Measurements from ENCODE around the gene MCRIP1. TPM values are rescaled to one million over a fixed set of nuclear protein-coding genes. Genes with fewer than 3 reads are reported as not detected.

MCRIP1 gene
- total RNA-seq, 8 experiments from 2014 or later: 18.1 to 139 (median 101) TPM

DNA sequence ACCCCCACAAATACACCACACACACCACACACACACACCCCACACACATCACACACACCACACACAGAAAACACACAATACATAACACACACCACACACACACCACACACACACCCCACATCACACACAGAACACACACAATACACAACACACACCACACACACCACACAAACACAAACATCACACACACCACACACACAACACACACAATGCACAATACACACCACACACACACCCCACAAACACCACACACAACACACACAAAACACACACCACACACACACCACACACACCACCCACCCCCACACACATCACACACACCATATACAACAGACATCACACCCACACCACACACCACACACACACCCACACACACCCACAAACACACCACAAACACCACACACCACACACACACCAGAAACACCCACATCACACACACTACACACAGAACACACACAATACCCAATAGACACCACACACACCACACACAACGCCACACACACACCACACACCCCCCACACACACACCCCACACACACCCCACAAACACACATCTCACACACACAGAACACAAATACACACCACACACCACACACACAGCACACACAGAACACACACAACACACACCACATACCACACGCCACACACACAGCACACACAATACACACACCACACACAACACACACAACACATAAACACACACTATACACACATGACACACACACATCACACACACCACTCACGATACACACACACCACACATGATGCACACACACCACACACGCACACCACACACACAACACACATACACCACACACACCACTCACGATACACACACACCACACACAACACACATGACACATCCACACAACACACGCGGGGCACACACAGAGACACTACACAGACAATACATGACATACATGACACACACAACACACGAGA lies 40.1 kb downstream of the MCRIP1 start:
- Histone ChIP-seq H3K4me1 (replicated peaks in 1 of 2) (peaks cover 0 to 6% of the 10 kb centered on the region in 2 donors), H3K27ac (no peak overlapping the region), H3K4me3 (no peak overlapping the region)
- WGBS, 10 experiments: 20 to 100% (median 89%) methylated on average over 1 to 4 of the region's 8 CpGs; no CpG with 5 or more reads in 3 of the 10 experiments
- in situ Hi-C loops (cut with MboI; ENCODE audit: low pct_unique_long_range_greater_than_20kb in 2 of 9, low sequenced_read_pairs in 9 of 9, unreplicated experiment in 9 of 9): no loop called here
- ATAC-seq (replicated peaks in 6 of 8): no peak

Other genes with a start within 250 kb of the MCRIP1 start
- 10 to 100 TPM; 19.3 to 78.3 (median 41.8) TPM for gene NPLOC4, start 196.2 kb downstream of the MCRIP1 start, total RNA-seq
- 1 to 10 TPM in 3 of 8 experiments, under 1 TPM in 4, not detected in 1; 0.22 to 1.2 (median 1.00) TPM for gene TSPAN10, start 196.1 kb downstream of the MCRIP1 start, total RNA-seq
- gene PDE6G, start 176.7 kb downstream of the MCRIP1 start, total RNA-seq: under 1 TPM in 6 of 8 experiments, not detected in 2; 0.20 to 0.79 (median 0.55) TPM
- gene OXLD1, start 166.7 kb downstream of the MCRIP1 start, total RNA-seq: 10 to 100 TPM; 20.2 to 85.8 (median 33.6) TPM
- gene CCDC137, start 166.6 kb downstream of the MCRIP1 start, total RNA-seq: 10 to 100 TPM in 6 of 8 experiments, 1 to 10 TPM in 2; 9.1 to 34.6 (median 22.5) TPM
- gene ARL16, start 149.5 kb downstream of the MCRIP1 start, total RNA-seq: 10 to 100 TPM; 32.5 to 76.0 (median 48.4) TPM
- 10 to 100 TPM; 46.1 to 89.5 (median 62.4) TPM for gene HGS, start 149.3 kb downstream of the MCRIP1 start, total RNA-seq
- 100 to 1,000 TPM in 2 of 8 experiments, 10 to 100 TPM in 6; 17.0 to 155 (median 39.6) TPM for gene MRPL12, start 129.9 kb downstream of the MCRIP1 start, total RNA-seq
- 10 to 100 TPM in 3 of 8 experiments, 1 to 10 TPM in 5; 2.4 to 24.9 (median 5.0) TPM for gene SLC25A10, start 121.0 kb downstream of the MCRIP1 start, total RNA-seq
- gene GCGR, start 29.1 kb downstream of the MCRIP1 start, total RNA-seq: under 1 TPM in 4 of 8 experiments, not detected in 4; 0.14 to 0.66 (median 0.32) TPM
- gene PPP1R27, start 1.8 kb upstream of the MCRIP1 start, total RNA-seq: 1 to 10 TPM in 4 of 8 experiments, under 1 TPM in 3, not detected in 1; 0.73 to 1.3 (median 1.1) TPM
- gene P4HB, start 27.2 kb upstream of the MCRIP1 start, total RNA-seq: 100 to 1,000 TPM; 116 to 461 (median 257) TPM
- 100 to 1,000 TPM in 5 of 8 experiments, 10 to 100 TPM in 3; 44.7 to 276 (median 151) TPM for gene ARHGDIA, start 38.0 kb upstream of the MCRIP1 start, total RNA-seq
- 100 to 1,000 TPM in 3 of 8 experiments, 10 to 100 TPM in 5; 52.7 to 176 (median 78.1) TPM for gene ALYREF, start 58.3 kb upstream of the MCRIP1 start, total RNA-seq
- gene ANAPC11, start 58.4 kb upstream of the MCRIP1 start, total RNA-seq: 100 to 1,000 TPM in 6 of 8 experiments, 10 to 100 TPM in 2; 80.4 to 181 (median 120) TPM
- gene NPB, start 68.9 kb upstream of the MCRIP1 start, total RNA-seq: under 1 TPM in 7 of 8 experiments, not detected in 1; 0.15 to 0.92 (median 0.43) TPM
- gene PCYT2, start 78.1 kb upstream of the MCRIP1 start, total RNA-seq: 10 to 100 TPM; 11.3 to 40.6 (median 16.0) TPM
- 10 to 100 TPM in 7 of 8 experiments, 1 to 10 TPM in 1; 7.2 to 37.9 (median 14.5) TPM for gene SIRT7, start 84.9 kb upstream of the MCRIP1 start, total RNA-seq
- gene MAFG, start 94.4 kb upstream of the MCRIP1 start, total RNA-seq: 10 to 100 TPM in 5 of 8 experiments, 1 to 10 TPM in 3; 6.6 to 23.9 (median 15.4) TPM
- 10 to 100 TPM; 31.5 to 97.7 (median 54.0) TPM for gene PYCR1, start 104.0 kb upstream of the MCRIP1 start, total RNA-seq
- gene MYADML2, start 113.9 kb upstream of the MCRIP1 start, total RNA-seq: 1 to 10 TPM in 2 of 8 experiments, under 1 TPM in 6; 0.10 to 1.4 (median 0.47) TPM
- gene NOTUM, start 127.9 kb upstream of the MCRIP1 start, total RNA-seq: 1 to 10 TPM in 2 of 8 experiments, under 1 TPM in 4, not detected in 2; 0.08 to 1.3 (median 0.40) TPM
- gene ASPSCR1, start 144.3 kb upstream of the MCRIP1 start, total RNA-seq: 10 to 100 TPM; 17.3 to 35.1 (median 26.7) TPM
- 100 to 1,000 TPM in 1 of 8 experiments, 10 to 100 TPM in 7; 40.6 to 116 (median 53.3) TPM for gene CENPX, start 189.6 kb upstream of the MCRIP1 start, total RNA-seq
- 10 to 100 TPM in 5 of 8 experiments, 1 to 10 TPM in 3; 2.8 to 18.1 (median 10.7) TPM for gene LRRC45, start 190.0 kb upstream of the MCRIP1 start, total RNA-seq
- gene RAC3, start 198.4 kb upstream of the MCRIP1 start, total RNA-seq: 10 to 100 TPM in 6 of 8 experiments, 1 to 10 TPM in 2; 1.8 to 92.9 (median 52.3) TPM
- 10 to 100 TPM; 55.7 to 94.5 (median 80.7) TPM for gene DCXR, start 204.4 kb upstream of the MCRIP1 start, total RNA-seq
- gene RFNG, start 218.5 kb upstream of the MCRIP1 start, total RNA-seq: 10 to 100 TPM; 19.3 to 38.6 (median 28.5) TPM
- gene GPS1, start 218.6 kb upstream of the MCRIP1 start, total RNA-seq: 10 to 100 TPM; 54.6 to 97.9 (median 78.2) TPM
- gene DUS1L, start 232.5 kb upstream of the MCRIP1 start, total RNA-seq: 10 to 100 TPM; 32.3 to 91.1 (median 47.2) TPM

Data from motor neuron (in vitro differentiated cells).